ENCODE results near the gene ORC5.

DNA sequence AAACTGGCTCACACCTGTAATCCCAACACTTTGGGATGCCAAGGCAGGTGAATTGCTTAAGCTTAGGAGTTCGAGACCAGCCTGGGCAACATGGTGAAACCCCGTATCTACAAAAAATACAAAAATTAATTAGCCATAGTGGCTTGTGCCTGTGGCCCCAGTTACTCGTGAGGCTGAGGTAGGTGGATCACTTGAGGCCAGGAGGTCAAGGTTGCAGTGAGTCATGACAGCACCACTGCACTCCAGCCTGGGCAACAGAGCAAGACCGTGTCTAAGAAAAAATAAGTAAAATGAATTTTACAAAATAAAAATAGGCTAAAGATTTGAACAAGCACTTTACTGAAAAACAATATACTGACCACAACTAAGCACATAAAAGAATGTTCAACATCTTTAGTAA, 9.8 kb upstream of the ORC5 start:
- TF ChIP-seq, protein P1, sequence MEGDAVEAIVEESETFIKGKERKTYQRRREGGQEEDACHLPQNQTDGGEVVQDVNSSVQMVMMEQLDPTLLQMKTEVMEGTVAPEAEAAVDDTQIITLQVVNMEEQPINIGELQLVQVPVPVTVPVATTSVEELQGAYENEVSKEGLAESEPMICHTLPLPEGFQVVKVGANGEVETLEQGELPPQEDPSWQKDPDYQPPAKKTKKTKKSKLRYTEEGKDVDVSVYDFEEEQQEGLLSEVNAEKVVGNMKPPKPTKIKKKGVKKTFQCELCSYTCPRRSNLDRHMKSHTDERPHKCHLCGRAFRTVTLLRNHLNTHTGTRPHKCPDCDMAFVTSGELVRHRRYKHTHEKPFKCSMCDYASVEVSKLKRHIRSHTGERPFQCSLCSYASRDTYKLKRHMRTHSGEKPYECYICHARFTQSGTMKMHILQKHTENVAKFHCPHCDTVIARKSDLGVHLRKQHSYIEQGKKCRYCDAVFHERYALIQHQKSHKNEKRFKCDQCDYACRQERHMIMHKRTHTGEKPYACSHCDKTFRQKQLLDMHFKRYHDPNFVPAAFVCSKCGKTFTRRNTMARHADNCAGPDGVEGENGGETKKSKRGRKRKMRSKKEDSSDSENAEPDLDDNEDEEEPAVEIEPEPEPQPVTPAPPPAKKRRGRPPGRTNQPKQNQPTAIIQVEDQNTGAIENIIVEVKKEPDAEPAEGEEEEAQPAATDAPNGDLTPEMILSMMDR (IDR thresholded peaks at IDR 0.05; ENCODE audit: low read depth, low read length) = no peak
- TF ChIP-seq POLR2A (IDR thresholded peaks at IDR 0.05; ENCODE audit: extremely low read depth, insufficient read length) = no peak
- TF ChIP-seq, protein P2, sequence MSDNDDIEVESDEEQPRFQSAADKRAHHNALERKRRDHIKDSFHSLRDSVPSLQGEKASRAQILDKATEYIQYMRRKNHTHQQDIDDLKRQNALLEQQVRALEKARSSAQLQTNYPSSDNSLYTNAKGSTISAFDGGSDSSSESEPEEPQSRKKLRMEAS (IDR thresholded peaks at IDR 0.05; ENCODE audit: low read depth, low read length) = no peak
